Bronchial epithelial cell (primary cell): Measurements from ENCODE around the gene MFAP2. TPM values are rescaled to one million over a fixed set of nuclear protein-coding genes. Genes with fewer than 3 reads are reported as not detected.

Source experiments
- DNase-seq: peaks from one replicate; pipeline ENCODE4 v3.0.0-alpha.2; 2010; ENCODE audit warnings: low read depth
- FAIRE-seq: peaks from 2 replicates; lab custom pipeline; 2011; peaks lifted over from hg19 to GRCh38; lab: Jason Lieb, UNC
- H3K27me3 ChIP-seq: 2 replicates; pipeline ENCODE4 v1.5.1; 2011; ENCODE audit warnings: low read length; ENCODE audit not compliant: control insufficient read depth, insufficient read depth
- H3K36me3 ChIP-seq: 2 replicates; pipeline ENCODE4 v1.5.1; 2011; ENCODE audit warnings: low read length; ENCODE audit not compliant: control insufficient read depth, insufficient read depth
- H3K4me3 ChIP-seq: 2 replicates; pipeline ENCODE4 v1.5.1; 2011; ENCODE audit warnings: mild to moderate bottlenecking, low read depth, low read length, control low read depth
- total RNA-seq: library from RNA; depleted of rRNA; stranded (reverse); fragments of >200 nt; gene quantifications from 2 replicates; pipeline ENCODE4 v1.2.1, GENCODE V29; 2014
- TF ChIP-seq, protein P1 (sequence below): IDR thresholded peaks from 2 replicates; pipeline ENCODE4 v1.5.1; 2011; ENCODE audit warnings: mild to moderate bottlenecking, moderate library complexity, low read length, control low read depth, inconsistent platforms; ENCODE audit not compliant: insufficient read depth, severe bottlenecking

MFAP2 gene
- total RNA-seq, 1 donor from 2014 or later = 7.9 TPM

DNA sequence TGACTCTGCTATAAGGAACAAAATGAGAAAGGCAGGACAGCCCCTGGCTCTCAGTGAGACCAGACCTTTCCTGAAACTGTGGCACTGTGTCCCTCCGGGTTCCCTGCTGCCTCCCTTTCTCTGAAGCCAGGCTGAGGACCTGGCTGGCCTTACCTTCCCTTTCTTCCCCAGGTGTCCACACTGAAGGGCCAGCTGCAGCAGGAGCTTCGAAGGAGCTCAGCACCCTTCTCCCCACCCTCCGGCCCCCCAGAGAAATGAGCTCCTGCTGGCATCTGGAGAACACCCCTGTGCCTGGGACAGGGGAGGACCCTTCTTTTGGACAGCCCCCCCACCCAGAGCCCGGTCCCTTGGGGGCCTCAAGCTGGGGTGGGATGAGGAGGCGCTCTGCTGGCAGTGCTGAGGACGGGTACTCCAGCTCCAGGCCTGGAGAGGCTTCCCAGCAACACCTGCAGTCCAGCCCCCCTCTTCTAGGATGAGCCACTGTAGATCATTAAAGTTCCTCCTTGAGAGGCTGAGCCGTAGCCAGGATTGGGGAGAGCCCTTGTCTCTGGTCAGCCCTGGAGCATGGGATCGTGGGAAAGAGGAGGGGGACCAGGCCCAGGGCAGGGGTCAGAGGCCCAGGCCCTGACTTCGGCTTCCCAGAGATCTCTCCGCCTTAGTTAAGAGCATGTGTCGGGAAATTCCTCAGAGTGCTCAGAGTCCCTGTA, 8.1 kb downstream of the MFAP2 start:
- DNase-seq (no peak), FAIRE-seq (no peak)
- no peaks in the 10 kb centered on the region for H3K27me3 ChIP-seq
- TF ChIP-seq, protein P1, sequence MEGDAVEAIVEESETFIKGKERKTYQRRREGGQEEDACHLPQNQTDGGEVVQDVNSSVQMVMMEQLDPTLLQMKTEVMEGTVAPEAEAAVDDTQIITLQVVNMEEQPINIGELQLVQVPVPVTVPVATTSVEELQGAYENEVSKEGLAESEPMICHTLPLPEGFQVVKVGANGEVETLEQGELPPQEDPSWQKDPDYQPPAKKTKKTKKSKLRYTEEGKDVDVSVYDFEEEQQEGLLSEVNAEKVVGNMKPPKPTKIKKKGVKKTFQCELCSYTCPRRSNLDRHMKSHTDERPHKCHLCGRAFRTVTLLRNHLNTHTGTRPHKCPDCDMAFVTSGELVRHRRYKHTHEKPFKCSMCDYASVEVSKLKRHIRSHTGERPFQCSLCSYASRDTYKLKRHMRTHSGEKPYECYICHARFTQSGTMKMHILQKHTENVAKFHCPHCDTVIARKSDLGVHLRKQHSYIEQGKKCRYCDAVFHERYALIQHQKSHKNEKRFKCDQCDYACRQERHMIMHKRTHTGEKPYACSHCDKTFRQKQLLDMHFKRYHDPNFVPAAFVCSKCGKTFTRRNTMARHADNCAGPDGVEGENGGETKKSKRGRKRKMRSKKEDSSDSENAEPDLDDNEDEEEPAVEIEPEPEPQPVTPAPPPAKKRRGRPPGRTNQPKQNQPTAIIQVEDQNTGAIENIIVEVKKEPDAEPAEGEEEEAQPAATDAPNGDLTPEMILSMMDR = no peak
- H3K4me3 ChIP-seq = no peak overlapping the region
- H3K36me3 ChIP-seq = peaks cover 8% of the 10 kb centered on the region

DNA sequence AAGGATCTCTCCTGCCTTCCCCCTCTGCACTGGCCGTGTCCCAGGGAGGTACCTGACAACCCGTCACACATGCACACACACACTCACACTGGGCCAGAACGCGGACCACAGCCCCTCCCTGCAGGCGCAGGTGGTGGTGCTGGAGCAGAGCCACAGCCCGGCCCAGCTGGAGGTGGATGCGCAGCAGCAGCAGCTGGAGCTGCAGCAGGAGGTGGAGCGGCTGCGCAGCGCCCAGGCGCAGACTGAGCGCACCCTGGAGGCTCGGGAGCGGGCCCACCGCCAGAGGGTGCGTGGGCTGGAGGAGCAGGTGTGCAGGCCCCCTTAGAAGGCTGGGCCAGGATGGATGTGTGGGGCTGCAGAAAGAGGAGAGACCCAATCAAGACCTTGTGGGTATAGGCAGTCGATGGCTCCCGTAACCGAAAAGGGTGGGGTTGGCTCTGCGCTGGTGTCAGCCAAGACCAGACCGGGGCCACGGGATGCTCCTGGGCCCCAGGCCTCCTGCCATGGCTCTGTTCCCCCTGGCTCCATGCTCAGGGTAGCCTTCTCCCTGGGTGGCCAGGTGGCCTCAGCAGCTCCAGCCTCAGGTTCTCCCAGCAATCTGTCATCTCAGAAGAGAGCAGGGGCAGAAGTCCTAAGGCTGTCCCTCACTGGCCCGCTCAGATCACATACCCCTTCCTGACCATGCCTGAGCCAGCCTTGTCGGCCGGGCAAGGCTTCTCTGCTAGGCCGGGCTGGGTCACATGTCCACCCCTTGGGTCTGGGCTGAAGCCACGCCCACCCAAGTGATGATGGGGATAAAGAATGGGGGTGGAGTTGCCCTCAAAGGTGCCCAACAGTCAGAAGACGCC, 8.9 kb downstream of the MFAP2 start:
- FAIRE-seq = no peak
- Histone ChIP-seq H3K27me3 (no peaks in the 10 kb centered on the region), H3K36me3 (peaks cover 8% of the 10 kb centered on the region), H3K4me3 (no peak overlapping the region)
- TF ChIP-seq, protein P1 = no peak
- peak; percentile 40 for DNase-seq

DNA sequence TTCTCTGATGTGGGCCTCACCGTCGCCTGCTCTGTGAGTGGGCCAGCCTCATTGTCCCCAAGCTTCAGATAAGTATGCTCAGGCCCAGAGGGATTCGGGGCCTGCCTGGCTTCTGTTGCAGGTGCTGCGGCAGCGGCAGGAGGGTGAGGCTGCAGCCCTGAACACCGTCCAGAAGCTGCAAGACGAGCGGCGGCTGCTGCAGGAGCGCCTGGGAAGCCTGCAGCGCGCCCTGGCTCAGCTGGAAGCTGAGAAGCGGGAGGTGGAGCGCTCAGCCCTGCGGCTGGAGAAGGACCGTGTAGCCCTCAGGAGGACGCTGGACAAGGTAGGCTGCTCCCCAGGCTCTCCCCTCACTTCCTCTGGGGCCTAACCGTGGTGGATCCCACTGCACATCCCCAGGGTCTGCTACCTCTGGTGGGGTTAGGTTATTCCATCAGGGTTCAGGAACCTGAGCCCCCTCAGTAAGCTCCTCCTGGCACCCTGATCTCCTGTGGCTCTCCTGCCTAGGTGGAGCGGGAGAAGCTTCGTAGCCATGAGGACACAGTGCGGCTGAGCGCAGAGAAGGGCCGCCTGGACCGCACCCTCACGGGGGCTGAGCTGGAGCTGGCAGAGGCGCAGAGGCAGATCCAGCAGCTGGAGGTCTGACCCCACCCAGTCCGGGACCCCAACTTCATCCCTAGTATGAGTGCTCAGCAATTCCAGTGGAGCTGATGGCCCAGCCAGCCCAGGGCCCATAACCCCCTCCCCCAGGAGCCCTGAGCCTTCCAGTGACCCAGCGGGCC, 10.1 kb downstream of the MFAP2 start:
- TF ChIP-seq, protein P1 = no peak
- Histone ChIP-seq H3K36me3 (peaks cover 14% of the 10 kb centered on the region), H3K4me3 (no peak overlapping the region), H3K27me3 (no peaks in the 10 kb centered on the region)
- FAIRE-seq (no peak), DNase-seq (no peak)

DNA sequence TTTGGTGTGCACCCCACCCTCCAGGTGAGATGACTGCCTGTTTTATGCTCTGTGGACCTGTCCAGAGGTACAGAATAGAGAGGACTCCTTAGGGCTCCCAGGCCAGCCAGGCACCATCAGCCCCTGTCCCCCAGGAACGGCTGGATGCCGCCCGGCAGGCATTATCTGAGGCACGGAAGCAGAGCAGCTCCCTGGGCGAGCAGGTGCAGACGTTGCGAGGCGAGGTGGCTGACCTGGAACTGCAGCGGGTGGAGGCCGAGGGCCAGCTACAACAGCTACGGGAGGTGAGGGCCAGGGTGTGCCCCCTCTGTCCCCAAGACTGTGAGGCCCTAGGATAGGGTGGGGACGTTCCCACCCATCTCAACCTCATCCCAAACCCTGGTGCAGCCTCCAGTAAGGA, 10.8 kb downstream of the MFAP2 start:
- DNase-seq (no peak), FAIRE-seq (no peak)
- peaks cover 14% of the 10 kb centered on the region for H3K36me3 ChIP-seq

DNA sequence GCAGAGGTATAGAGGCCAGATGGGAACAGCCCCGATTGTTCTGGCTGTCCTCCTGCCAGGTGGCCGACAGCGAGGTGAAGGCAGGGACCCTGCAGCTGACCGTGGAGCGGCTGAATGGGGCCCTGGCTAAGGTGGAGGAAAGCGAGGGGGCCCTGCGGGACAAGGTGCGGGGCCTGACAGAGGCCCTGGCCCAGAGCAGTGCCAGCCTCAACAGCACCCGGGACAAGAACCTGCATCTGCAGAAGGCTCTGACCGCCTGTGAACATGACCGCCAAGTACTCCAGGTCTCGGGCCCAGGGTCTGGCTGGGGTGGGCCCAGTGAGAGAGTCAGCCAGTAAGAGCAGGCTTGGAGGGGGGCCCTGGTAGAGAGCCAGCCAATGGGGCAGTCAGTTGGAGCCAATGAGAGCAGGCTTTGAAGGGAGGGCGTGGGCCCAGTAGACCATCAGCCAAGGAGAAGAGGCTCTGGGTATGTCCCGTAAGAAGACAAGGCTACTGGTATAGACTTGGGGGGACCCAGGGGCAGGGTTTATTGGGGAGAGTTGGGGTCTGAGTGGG, 11.3 kb downstream of the MFAP2 start:
- Histone ChIP-seq H3K27me3 (no peaks in the 10 kb centered on the region), H3K4me3 (no peak overlapping the region), H3K36me3 (peaks cover 14% of the 10 kb centered on the region)
- DNase-seq = no peak
- TF ChIP-seq, protein P1 = no peak
- FAIRE-seq = no peak

More for the DNA sequence above, 10.8 kb downstream of the MFAP2 start:
- Histone ChIP-seq H3K4me3 (no peak overlapping the region), H3K27me3 (no peaks in the 10 kb centered on the region)
- TF ChIP-seq, protein P1 = no peak
